ENCODE data around the gene LAMA5. TPM values are rescaled to one million over a fixed set of nuclear protein-coding genes. Genes with fewer than 3 reads are reported as not detected.

LAMA5 gene
- total RNA-seq, 4 donors from 2014 or later = 45.5 to 115 (median 62.5) TPM

DNA sequence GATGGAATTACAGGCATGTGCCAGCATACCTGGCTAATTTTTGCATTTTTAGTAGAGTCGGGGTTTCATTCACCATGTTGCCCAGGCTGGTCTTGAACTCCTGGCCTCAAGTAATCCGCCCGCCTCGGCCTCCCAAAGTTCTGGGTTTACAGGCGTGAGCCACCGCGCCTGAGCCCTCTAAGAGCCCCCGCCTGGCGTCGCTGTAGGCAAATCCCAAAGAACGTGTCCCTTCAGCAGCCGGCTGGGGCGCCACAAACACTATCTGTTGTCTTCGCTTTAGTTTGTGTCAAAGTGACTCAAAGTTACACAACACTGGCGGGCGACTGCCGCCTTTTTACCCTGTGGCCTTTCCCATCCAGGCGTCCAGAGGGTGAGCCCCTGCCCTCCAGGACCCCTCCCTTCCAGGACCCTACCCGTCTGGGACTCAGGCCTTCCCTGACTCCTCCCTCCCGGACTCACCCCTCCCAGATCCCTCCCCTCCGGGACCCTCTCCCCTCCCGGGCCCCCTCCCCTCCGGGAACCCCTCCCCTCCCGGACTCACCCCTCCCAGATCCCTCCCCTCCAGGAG is 65.3 kb downstream of the LAMA5 start:
- peak in 1 of 3 donors; percentile 92 for TF ChIP-seq CTCF (IDR thresholded peaks at IDR 0.05)
- peak; percentile 78 for DNase-seq (ENCODE audit: low spot score)
- peak; percentile 58 for ATAC-seq (ENCODE audit: low FRiP score)

GRCh38 chr20:62301111-62301668 is 65.9 kb downstream of the LAMA5 start:
- DNase-seq (ENCODE audit: low spot score) (no peak), ATAC-seq (ENCODE audit: low FRiP score) (no peak)
- TF ChIP-seq CTCF (IDR thresholded peaks at IDR 0.05) = no peak

DNA sequence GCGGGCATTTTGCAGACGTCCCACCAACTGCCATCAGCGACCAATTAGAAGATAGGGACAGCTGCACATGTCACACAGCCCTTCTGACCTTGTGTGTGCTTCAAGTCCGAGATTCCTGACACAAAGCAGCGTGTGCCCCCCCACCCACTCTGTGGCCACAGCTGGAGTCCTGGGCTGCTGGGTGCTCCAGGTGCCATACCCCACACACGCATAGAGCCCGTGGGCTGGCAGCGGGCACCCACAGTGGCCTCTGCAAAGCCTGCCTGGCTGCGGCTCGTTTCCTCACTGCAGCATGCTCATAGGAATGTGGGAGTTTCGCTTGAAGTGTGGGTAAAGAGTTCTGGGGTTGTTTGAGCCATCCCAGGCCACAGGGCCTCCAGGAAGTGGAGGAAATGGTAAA is 66.8 kb downstream of the LAMA5 start:
- DNase-seq (ENCODE audit: low spot score) = no peak
- no peak for TF ChIP-seq CTCF (IDR thresholded peaks at IDR 0.05)
- ATAC-seq (ENCODE audit: low FRiP score) = no peak

- no peak for TF ChIP-seq CTCF (IDR thresholded peaks at IDR 0.05)
- DNase-seq (ENCODE audit: low spot score) (no peak), ATAC-seq (ENCODE audit: low FRiP score) (no peak)
Measured at GRCh38 chr20:62299666-62300236, 67.4 kb downstream of the LAMA5 start.

DNA sequence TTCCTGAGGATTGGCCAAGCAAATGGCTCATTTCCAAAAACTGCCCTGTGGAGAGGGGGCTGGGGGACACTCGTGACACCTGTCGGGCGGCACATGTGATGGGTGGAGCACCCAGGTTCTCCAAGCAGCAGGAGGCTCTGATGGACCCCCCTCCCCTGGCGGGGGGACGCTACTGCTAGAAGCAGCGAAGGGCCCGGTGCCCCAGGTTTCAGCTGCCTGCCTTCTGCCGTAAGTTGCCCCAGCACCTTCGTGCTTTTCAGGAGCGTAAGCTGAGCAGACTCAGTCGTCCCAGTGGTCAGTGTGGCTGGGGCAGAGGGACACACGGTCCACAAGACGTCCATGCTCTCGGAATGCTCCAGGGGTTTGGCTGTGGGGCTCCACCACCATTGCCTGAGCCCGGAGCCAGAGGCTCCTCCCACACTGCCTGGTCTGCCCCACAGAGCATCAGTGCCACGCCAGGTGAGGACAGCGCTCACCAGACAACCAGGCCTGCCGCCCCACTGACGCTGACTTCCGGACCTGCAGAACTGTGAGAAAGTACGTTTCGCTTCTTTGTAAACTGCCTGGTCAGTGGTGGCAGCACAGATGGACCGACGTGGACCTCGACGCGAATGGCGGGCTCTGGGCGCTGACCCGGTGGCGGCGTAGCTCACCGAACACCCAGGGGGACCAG is 68.4 kb downstream of the LAMA5 start:
- TF ChIP-seq CTCF (IDR thresholded peaks at IDR 0.05) = no peak
- DNase-seq (ENCODE audit: low spot score) (no peak), ATAC-seq (ENCODE audit: low FRiP score) (no peak)

- TF ChIP-seq CTCF (IDR thresholded peaks at IDR 0.05) = no peak
- ATAC-seq (ENCODE audit: low FRiP score) (no peak), DNase-seq (ENCODE audit: low spot score) (no peak)
Measured at GRCh38 chr20:62297449-62298227, 69.5 kb downstream of the LAMA5 start.

Measured in omental fat pad (tissue), 4 donors.